Measurements from ENCODE around the gene OR2C1.

Gene OR2C1

DNA sequence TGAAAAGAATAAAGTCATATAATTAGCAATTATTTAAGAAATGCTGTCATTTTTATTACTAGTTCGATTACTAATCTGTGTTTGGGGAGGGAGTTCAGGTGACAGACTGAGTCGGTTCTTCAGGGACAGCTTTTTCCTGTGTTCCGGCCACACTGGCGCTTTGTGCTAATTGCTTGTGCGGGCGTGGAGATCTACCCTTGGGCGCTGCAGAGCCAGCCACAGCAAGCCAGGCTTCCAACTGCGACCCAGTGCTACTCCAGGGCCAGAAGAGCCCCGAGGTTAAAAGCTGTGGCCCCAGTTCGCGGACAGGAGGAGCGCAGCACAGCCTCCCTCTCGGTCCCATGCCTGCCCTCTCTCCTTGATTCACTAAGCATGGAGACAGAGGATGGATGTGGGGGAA, 6.5 kb upstream of the OR2C1 start:
- Histone ChIP-seq H3K4me1 (ENCODE audit: control insufficient read depth, insufficient read depth, low read length) (no peaks in the 10 kb centered on the region), H3K4me3 (ENCODE audit: low read depth, low read length) (no peak overlapping the region), H3K9ac (ENCODE audit: low read length) (no peak overlapping the region), H3K9me3 (ENCODE audit: control insufficient read depth, insufficient read depth, low read depth, low read length) (no peaks in the 10 kb centered on the region; the same call in 1 of the 2 replicates), H3K27me3 (ENCODE audit: control insufficient read depth, insufficient read depth, low read length) (no peaks in the 10 kb centered on the region; the same call in 1 of the 2 replicates), H3K27ac (ENCODE audit: low read depth, low read length) (no peak overlapping the region), H3K36me3 (ENCODE audit: control insufficient read depth, insufficient read depth, low read length) (no peaks in the 10 kb centered on the region)

DNA sequence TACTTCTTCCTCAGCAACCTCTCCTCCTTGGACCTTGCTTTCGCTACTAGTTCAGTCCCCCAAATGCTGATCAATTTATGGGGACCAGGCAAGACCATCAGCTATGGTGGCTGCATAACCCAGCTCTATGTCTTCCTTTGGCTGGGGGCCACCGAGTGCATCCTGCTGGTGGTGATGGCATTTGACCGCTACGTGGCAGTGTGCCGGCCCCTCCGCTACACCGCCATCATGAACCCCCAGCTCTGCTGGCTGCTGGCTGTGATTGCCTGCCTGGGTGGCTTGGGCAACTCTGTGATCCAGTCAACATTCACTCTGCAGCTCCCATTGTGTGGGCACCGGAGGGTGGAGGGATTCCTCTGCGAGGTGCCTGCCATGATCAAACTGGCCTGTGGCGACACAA, 429 bp downstream of the OR2C1 start:
- Histone ChIP-seq H3K4me3 (ENCODE audit: low read depth, low read length) (no peak overlapping the region), H3K9me3 (ENCODE audit: control insufficient read depth, insufficient read depth, low read depth, low read length) (no peaks in the 10 kb centered on the region; the same call in 1 of the 2 replicates), H3K9ac (ENCODE audit: low read length) (no peak overlapping the region), H3K4me1 (ENCODE audit: control insufficient read depth, insufficient read depth, low read length) (no peaks in the 10 kb centered on the region), H3K36me3 (ENCODE audit: control insufficient read depth, insufficient read depth, low read length) (no peaks in the 10 kb centered on the region), H3K27me3 (ENCODE audit: control insufficient read depth, insufficient read depth, low read length) (peaks cover 8% of the 10 kb centered on the region; the same call in 1 of the 2 replicates), H3K27ac (ENCODE audit: low read depth, low read length) (no peak overlapping the region)

- no peaks in the 10 kb centered on the region for H3K4me1 ChIP-seq (ENCODE audit: control insufficient read depth, insufficient read depth, low read length)
- peaks cover 8% of the 10 kb centered on the region; the same call in 1 of the 2 replicates for H3K27me3 ChIP-seq (ENCODE audit: control insufficient read depth, insufficient read depth, low read length)
- H3K27ac ChIP-seq (ENCODE audit: low read depth, low read length) = no peak overlapping the region
- H3K36me3 ChIP-seq (ENCODE audit: control insufficient read depth, insufficient read depth, low read length) = no peaks in the 10 kb centered on the region
- no peak overlapping the region for H3K4me3 ChIP-seq (ENCODE audit: low read depth, low read length)
- no peaks in the 10 kb centered on the region; the same call in 1 of the 2 replicates for H3K9me3 ChIP-seq (ENCODE audit: control insufficient read depth, insufficient read depth, low read depth, low read length)
- H3K9ac ChIP-seq (ENCODE audit: low read length) = no peak overlapping the region
These were observed 3.2 kb downstream of the OR2C1 start for GRCh38 chr16:3358871-3359270.

- Histone ChIP-seq H3K27ac (ENCODE audit: low read depth, low read length) (no peak overlapping the region), H3K36me3 (ENCODE audit: control insufficient read depth, insufficient read depth, low read length) (no peaks in the 10 kb centered on the region), H3K9ac (ENCODE audit: low read length) (no peak overlapping the region), H3K9me3 (ENCODE audit: control insufficient read depth, insufficient read depth, low read depth, low read length) (no peaks in the 10 kb centered on the region), H3K27me3 (ENCODE audit: control insufficient read depth, insufficient read depth, low read length) (no peaks in the 10 kb centered on the region; the same call in 1 of the 2 replicates), H3K4me3 (ENCODE audit: low read depth, low read length) (no peak overlapping the region), H3K4me1 (ENCODE audit: control insufficient read depth, insufficient read depth, low read length) (no peaks in the 10 kb centered on the region)
These were observed 7.2 kb downstream of the OR2C1 start for GRCh38 chr16:3362931-3363330.

DNA sequence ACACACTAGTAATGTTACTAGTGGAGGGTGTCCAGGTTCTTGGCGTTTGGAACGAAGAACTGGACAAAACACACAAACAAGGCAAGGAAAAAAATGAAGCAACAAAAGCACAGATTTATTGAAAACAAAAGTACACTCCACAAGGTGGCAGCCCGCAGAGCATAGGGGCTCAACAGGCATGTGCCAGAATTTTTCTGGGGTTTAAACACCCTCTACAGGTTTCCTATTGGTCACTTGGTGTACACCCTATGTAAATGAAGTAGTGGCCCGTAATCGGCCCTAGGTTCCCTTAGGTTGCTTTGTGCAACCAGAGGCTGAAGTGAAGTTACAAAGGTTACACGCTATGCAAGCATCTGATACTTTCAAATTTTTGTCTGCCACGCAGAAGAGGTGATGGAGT, 8.1 kb downstream of the OR2C1 start:
- Histone ChIP-seq H3K9ac (ENCODE audit: low read length) (no peak overlapping the region), H3K4me3 (ENCODE audit: low read depth, low read length) (no peak overlapping the region), H3K4me1 (ENCODE audit: control insufficient read depth, insufficient read depth, low read length) (no peaks in the 10 kb centered on the region), H3K36me3 (ENCODE audit: control insufficient read depth, insufficient read depth, low read length) (no peaks in the 10 kb centered on the region), H3K27ac (ENCODE audit: low read depth, low read length) (no peak overlapping the region), H3K27me3 (ENCODE audit: control insufficient read depth, insufficient read depth, low read length) (no peaks in the 10 kb centered on the region), H3K9me3 (ENCODE audit: control insufficient read depth, insufficient read depth, low read depth, low read length) (no peaks in the 10 kb centered on the region)

GRCh38 chr16:3364774-3365427, 9.2 kb downstream of the OR2C1 start:
- Histone ChIP-seq H3K4me1 (ENCODE audit: control insufficient read depth, insufficient read depth, low read length) (no peaks in the 10 kb centered on the region), H3K9ac (ENCODE audit: low read length) (no peak overlapping the region), H3K9me3 (ENCODE audit: control insufficient read depth, insufficient read depth, low read depth, low read length) (no peaks in the 10 kb centered on the region), H3K36me3 (ENCODE audit: control insufficient read depth, insufficient read depth, low read length) (no peaks in the 10 kb centered on the region), H3K27me3 (ENCODE audit: control insufficient read depth, insufficient read depth, low read length) (no peaks in the 10 kb centered on the region), H3K4me3 (ENCODE audit: low read depth, low read length) (no peak overlapping the region; the same call in 1 of the 2 replicates), H3K27ac (ENCODE audit: low read depth, low read length) (no peak overlapping the region)

- Histone ChIP-seq H3K4me1 (ENCODE audit: control insufficient read depth, insufficient read depth, low read length) (no peaks in the 10 kb centered on the region), H3K27ac (ENCODE audit: low read depth, low read length) (no peak overlapping the region), H3K9me3 (ENCODE audit: control insufficient read depth, insufficient read depth, low read depth, low read length) (no peaks in the 10 kb centered on the region), H3K27me3 (ENCODE audit: control insufficient read depth, insufficient read depth, low read length) (no peaks in the 10 kb centered on the region), H3K36me3 (ENCODE audit: control insufficient read depth, insufficient read depth, low read length) (no peaks in the 10 kb centered on the region), H3K4me3 (ENCODE audit: low read depth, low read length) (no peak overlapping the region), H3K9ac (ENCODE audit: low read length) (no peak overlapping the region)
These were observed 13.4 kb downstream of the OR2C1 start for GRCh38 chr16:3369073-3369472.

- peaks cover 39% of the 10 kb centered on the region for H3K9me3 ChIP-seq (ENCODE audit: control insufficient read depth, insufficient read depth, low read depth, low read length)
- no peaks in the 10 kb centered on the region for H3K27me3 ChIP-seq (ENCODE audit: control insufficient read depth, insufficient read depth, low read length)
- no peak overlapping the region for H3K9ac ChIP-seq (ENCODE audit: low read length)
- no peak overlapping the region for H3K4me3 ChIP-seq (ENCODE audit: low read depth, low read length)
- no peaks in the 10 kb centered on the region for H3K36me3 ChIP-seq (ENCODE audit: control insufficient read depth, insufficient read depth, low read length)
- no peak overlapping the region for H3K27ac ChIP-seq (ENCODE audit: low read depth, low read length)
- no peaks in the 10 kb centered on the region for H3K4me1 ChIP-seq (ENCODE audit: control insufficient read depth, insufficient read depth, low read length)
These were observed 20.0 kb downstream of the OR2C1 start for GRCh38 chr16:3375680-3376079.

- Histone ChIP-seq H3K36me3 (ENCODE audit: control insufficient read depth, insufficient read depth, low read length) (peaks cover 21% of the 10 kb centered on the region), H3K4me1 (ENCODE audit: control insufficient read depth, insufficient read depth, low read length) (no peaks in the 10 kb centered on the region), H3K27me3 (ENCODE audit: control insufficient read depth, insufficient read depth, low read length) (no peaks in the 10 kb centered on the region), H3K4me3 (ENCODE audit: low read depth, low read length) (no peak overlapping the region), H3K9ac (ENCODE audit: low read length) (no peak overlapping the region), H3K9me3 (ENCODE audit: control insufficient read depth, insufficient read depth, low read depth, low read length) (peaks cover 60% of the 10 kb centered on the region), H3K27ac (ENCODE audit: low read depth, low read length) (no peak overlapping the region)
These were observed 22.2 kb downstream of the OR2C1 start for GRCh38 chr16:3377917-3378316.

- Histone ChIP-seq H3K9me3 (ENCODE audit: control insufficient read depth, insufficient read depth, low read depth, low read length) (peaks cover 77% of the 10 kb centered on the region), H3K36me3 (ENCODE audit: control insufficient read depth, insufficient read depth, low read length) (peaks cover 59% of the 10 kb centered on the region), H3K9ac (ENCODE audit: low read length) (no peak overlapping the region), H3K4me3 (ENCODE audit: low read depth, low read length) (0 out of 2 replicates have a peak overlapping the region, but pooled peaks have one; percentile 5), H3K27me3 (ENCODE audit: control insufficient read depth, insufficient read depth, low read length) (no peaks in the 10 kb centered on the region), H3K4me1 (ENCODE audit: control insufficient read depth, insufficient read depth, low read length) (no peaks in the 10 kb centered on the region), H3K27ac (ENCODE audit: low read depth, low read length) (no peak overlapping the region)
These were observed 27.4 kb downstream of the OR2C1 start for GRCh38 chr16:3383045-3383448.

- H3K27ac ChIP-seq (ENCODE audit: low read depth, low read length) = no peak overlapping the region
- no peak overlapping the region for H3K4me3 ChIP-seq (ENCODE audit: low read depth, low read length)
- peaks cover 73% of the 10 kb centered on the region for H3K36me3 ChIP-seq (ENCODE audit: control insufficient read depth, insufficient read depth, low read length)
- no peaks in the 10 kb centered on the region for H3K27me3 ChIP-seq (ENCODE audit: control insufficient read depth, insufficient read depth, low read length)
- no peaks in the 10 kb centered on the region for H3K4me1 ChIP-seq (ENCODE audit: control insufficient read depth, insufficient read depth, low read length)
- H3K9ac ChIP-seq (ENCODE audit: low read length) = no peak overlapping the region
- peaks cover 47% of the 10 kb centered on the region for H3K9me3 ChIP-seq (ENCODE audit: control insufficient read depth, insufficient read depth, low read depth, low read length)
These were observed 32.6 kb downstream of the OR2C1 start for GRCh38 chr16:3388325-3388724.

Data from HUES6 (cell line).